DOHH2 (cell line): ENCODE results near the gene SYNGR4.

ENCODE experiments used
- H3F3A ChIP-seq: fragments of 200-600 bp; sonication (generic), shearing (Covaris generic); 2 replicates; pipeline ENCODE4 v1.6.0; 2016; ENCODE audit warnings: antibody characterized with exemption, mild to moderate bottlenecking; ENCODE audit not compliant: control insufficient read depth, insufficient read depth
- H3K27ac ChIP-seq: fragments of 200-600 bp; sonication (generic); 2 replicates; pipeline ENCODE4 v1.5.1; 2014; ENCODE audit warnings: low read depth, mild to moderate bottlenecking, low read length, moderate library complexity
- H3K27me3 ChIP-seq: fragments of 200-600 bp; sonication (generic); 2 replicates; pipeline ENCODE4 v1.6.1; 2014; ENCODE audit warnings: mild to moderate bottlenecking, low read length, mixed read lengths; ENCODE audit not compliant: control insufficient read depth
- H3K36me3 ChIP-seq: fragments of 200-600 bp; sonication (generic); 2 replicates; pipeline ENCODE4 v1.6.1; 2014; ENCODE audit warnings: mild to moderate bottlenecking, low read length, moderate library complexity, mixed read lengths; ENCODE audit not compliant: control insufficient read depth
- H3K4me1 ChIP-seq: fragments of 200-600 bp; sonication (generic); 2 replicates; pipeline ENCODE4 v1.6.1; 2014; ENCODE audit warnings: mild to moderate bottlenecking, low read length, mixed read lengths; ENCODE audit not compliant: control insufficient read depth
- H3K4me2 ChIP-seq: fragments of 200-600 bp; sonication (generic); 2 replicates; pipeline ENCODE4 v1.6.0; 2014; ENCODE audit warnings: mild to moderate bottlenecking, low read length, moderate library complexity
- H3K4me3 ChIP-seq: fragments of 200-600 bp; sonication (generic); 2 replicates; pipeline ENCODE4 v1.5.1; 2014; ENCODE audit warnings: mild to moderate bottlenecking, low read length, mixed read lengths
- H3K79me2 ChIP-seq: fragments of 200-600 bp; sonication (generic); 2 replicates; pipeline ENCODE4 v1.6.1; 2014; ENCODE audit warnings: mild to moderate bottlenecking, low read length, mixed read lengths; ENCODE audit not compliant: control insufficient read depth
- H3K9me2 ChIP-seq: fragments of 200-600 bp; sonication (generic); replicated peaks from 2 replicates; pipeline ENCODE4 v1.6.1; 2014; ENCODE audit warnings: mild to moderate bottlenecking, low read length, mixed read lengths; ENCODE audit not compliant: control insufficient read depth
- H3K9me3 ChIP-seq: fragments of 200-600 bp; sonication (generic); 2 replicates; pipeline ENCODE4 v1.6.1; 2014; ENCODE audit warnings: antibody characterized with exemption, low read length, mixed read lengths; ENCODE audit not compliant: control insufficient read depth, insufficient read depth
- H4K20me1 ChIP-seq: fragments of 200-600 bp; sonication (generic); 2 replicates; pipeline ENCODE4 v1.6.0; 2014; ENCODE audit warnings: low read depth, mild to moderate bottlenecking, antibody characterized with exemption, low read length, moderate library complexity; ENCODE audit not compliant: control insufficient read depth, insufficient read depth
- CTCF ChIP-seq: fragments of 200-600 bp; sonication (generic); IDR thresholded peaks from one replicate; pipeline ENCODE4 v1.5.1; 2014; ENCODE audit warnings: antibody characterized with exemption, mild to moderate bottlenecking, low read depth, low read length; ENCODE audit not compliant: poor library complexity, severe bottlenecking
- EZH2phosphoT487 ChIP-seq: fragments of 200-600 bp; sonication (generic); IDR thresholded peaks from 2 replicates; pipeline ENCODE4 v1.6.1; 2017; ENCODE audit warnings: borderline replicate concordance, mild to moderate bottlenecking, antibody characterized with exemption, low read length, moderate library complexity, mixed read lengths

The SYNGR4 gene

DNA sequence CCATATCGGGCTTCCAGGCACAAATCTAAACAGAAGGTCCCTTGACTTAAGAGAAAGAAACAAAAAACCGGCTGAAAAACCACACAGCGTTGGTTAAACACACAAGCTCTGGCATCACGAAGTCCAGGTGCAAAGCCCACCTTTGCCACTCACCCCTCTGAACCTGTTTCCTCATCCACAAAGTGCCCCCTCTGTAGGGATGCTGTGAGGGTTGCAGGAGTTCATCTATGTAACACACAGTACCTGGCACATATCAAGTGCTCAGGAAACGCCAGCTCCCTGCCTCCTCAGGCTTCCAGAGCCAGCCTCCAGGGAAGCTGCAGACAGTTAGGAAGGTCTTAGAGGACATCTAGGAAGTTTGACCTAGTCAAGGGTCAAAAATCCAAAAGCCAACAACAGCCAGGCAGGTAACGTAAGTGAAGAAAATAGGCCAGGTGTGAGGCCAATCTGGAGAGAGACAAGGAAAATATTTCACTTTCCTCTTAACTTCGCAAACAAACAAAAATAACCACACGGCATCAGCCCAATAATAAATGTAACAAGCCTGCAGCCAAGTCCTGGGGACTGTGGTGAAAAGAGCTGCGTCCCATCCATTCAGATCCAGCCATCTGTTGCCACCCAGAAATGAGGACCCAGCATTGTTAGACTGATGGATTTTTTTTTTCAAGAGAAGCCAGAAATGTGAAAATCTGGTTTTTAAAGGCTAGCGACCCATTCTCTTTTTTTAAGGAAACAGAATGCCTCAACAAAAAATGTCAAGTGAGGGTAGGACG, 17.2 kb downstream of the SYNGR4 start:
- 0 out of 2 replicates have a peak, but pooled peaks cover 3% of the 10 kb centered on the region for H3F3A ChIP-seq
- no peaks in the 10 kb centered on the region for H4K20me1 ChIP-seq
- no peaks in the 10 kb centered on the region for H3K79me2 ChIP-seq
- no peaks in the 10 kb centered on the region for H3K4me1 ChIP-seq
- H3K9me3 ChIP-seq = no peaks in the 10 kb centered on the region
- no peaks in the 10 kb centered on the region for H3K9me2 ChIP-seq
- TF ChIP-seq CTCF (no peak), EZH2phosphoT487 (no peak)
- H3K36me3 ChIP-seq = peaks cover 41% of the 10 kb centered on the region
- H3K4me2 ChIP-seq = no peak overlapping the region
- H3K27ac ChIP-seq = no peak overlapping the region
- H3K4me3 ChIP-seq = no peak overlapping the region
- no peaks in the 10 kb centered on the region for H3K27me3 ChIP-seq

GRCh38 chr19:48382286-48382685, 18.1 kb downstream of the SYNGR4 start:
- H3K27ac ChIP-seq = no peak overlapping the region
- H3K9me2 ChIP-seq = no peaks in the 10 kb centered on the region
- TF ChIP-seq EZH2phosphoT487 (no peak), CTCF (no peak)
- H3K4me2 ChIP-seq = no peak overlapping the region
- H3F3A ChIP-seq = 0 out of 2 replicates have a peak, but pooled peaks cover 3% of the 10 kb centered on the region
- no peaks in the 10 kb centered on the region for H3K27me3 ChIP-seq
- H3K79me2 ChIP-seq = no peaks in the 10 kb centered on the region
- no peaks in the 10 kb centered on the region for H3K4me1 ChIP-seq
- H4K20me1 ChIP-seq = no peaks in the 10 kb centered on the region
- H3K36me3 ChIP-seq = peaks cover 49% of the 10 kb centered on the region
- no peak overlapping the region for H3K4me3 ChIP-seq
- no peaks in the 10 kb centered on the region for H3K9me3 ChIP-seq

- Histone ChIP-seq H3K79me2 (peaks cover 18% of the 10 kb centered on the region), H4K20me1 (peaks cover 3% of the 10 kb centered on the region; the same call in 1 of the 2 replicates), H3K27me3 (no peaks in the 10 kb centered on the region), H3F3A (no peaks in the 10 kb centered on the region), H3K36me3 (peaks cover 75% of the 10 kb centered on the region), H3K4me3 (no peak overlapping the region), H3K9me3 (no peaks in the 10 kb centered on the region), H3K9me2 (no peaks in the 10 kb centered on the region), H3K4me1 (peaks cover 5% of the 10 kb centered on the region; the same call in 1 of the 2 replicates), H3K27ac (no peak overlapping the region), H3K4me2 (no peak overlapping the region)
- TF ChIP-seq CTCF (no peak), EZH2phosphoT487 (no peak)
Observed at GRCh38 chr19:48385461-48386087, 21.4 kb downstream of the SYNGR4 start.
